ENCODE results near the gene MBD5. TPM values are rescaled to one million over a fixed set of nuclear protein-coding genes. Genes with fewer than 3 reads are reported as not detected.

MBD5 gene
- polyA plus RNA-seq, 1 donor (not counting 4 experiments of a cell fraction or from before 2014, with no cell fraction given): 20.1 TPM

GRCh38 chr2:148410899-148411298 lies 390.0 kb downstream of the MBD5 start:
- Histone ChIP-seq H3K4me3 (ENCODE audit: control insufficient read depth in 2 of 3, extremely low read depth in 1 of 3, insufficient read depth in 2 of 3, low read depth in 1 of 3, low read length in 3 of 3) (no peak overlapping the region), H3K27ac (ENCODE audit: control insufficient read depth, insufficient read depth, low read length) (no peak overlapping the region), H3K4me1 (ENCODE audit: control insufficient read depth, extremely low read depth, insufficient read depth, low read length) (no peaks in the 10 kb centered on the region), H3K9me1 (ENCODE audit: control insufficient read depth, extremely low read depth, insufficient read depth, low read length) (no peaks in the 10 kb centered on the region), H4K20me1 (ENCODE audit: control insufficient read depth, extremely low read depth, insufficient read depth, low read length) (no peaks in the 10 kb centered on the region), H2AFZ (ENCODE audit: control insufficient read depth, low read length) (no peak overlapping the region), H3K9ac (ENCODE audit: control insufficient read depth, extremely low read depth, insufficient read depth, low read length) (no peak overlapping the region), H3K36me3 (ENCODE audit: control insufficient read depth in 2 of 2, extremely low read depth in 1 of 2, insufficient read depth in 2 of 2, low read length in 2 of 2) (no peaks in the 10 kb centered on the region), H3K79me2 (ENCODE audit: control insufficient read depth, insufficient read depth, low read length) (no peaks in the 10 kb centered on the region), H3K9me3 (ENCODE audit: control insufficient read depth, low read depth, low read length) (no peaks in the 10 kb centered on the region), H3K4me2 (ENCODE audit: control insufficient read depth, extremely low read depth, insufficient read depth, low read depth, low read length) (no peak overlapping the region), H3K27me3 (ENCODE audit: control insufficient read depth, extremely low read depth, insufficient read depth, low read length) (no peaks in the 10 kb centered on the region)
- dilution Hi-C loops (cut with MboI; ENCODE audit: extremely low pct_ligation_motif_present, low sequenced_read_pairs): no loop called here
- DNase-seq (ENCODE audit: low read depth, low spot score) (no peak), FAIRE-seq (no peak)
- TF ChIP-seq, protein P1, sequence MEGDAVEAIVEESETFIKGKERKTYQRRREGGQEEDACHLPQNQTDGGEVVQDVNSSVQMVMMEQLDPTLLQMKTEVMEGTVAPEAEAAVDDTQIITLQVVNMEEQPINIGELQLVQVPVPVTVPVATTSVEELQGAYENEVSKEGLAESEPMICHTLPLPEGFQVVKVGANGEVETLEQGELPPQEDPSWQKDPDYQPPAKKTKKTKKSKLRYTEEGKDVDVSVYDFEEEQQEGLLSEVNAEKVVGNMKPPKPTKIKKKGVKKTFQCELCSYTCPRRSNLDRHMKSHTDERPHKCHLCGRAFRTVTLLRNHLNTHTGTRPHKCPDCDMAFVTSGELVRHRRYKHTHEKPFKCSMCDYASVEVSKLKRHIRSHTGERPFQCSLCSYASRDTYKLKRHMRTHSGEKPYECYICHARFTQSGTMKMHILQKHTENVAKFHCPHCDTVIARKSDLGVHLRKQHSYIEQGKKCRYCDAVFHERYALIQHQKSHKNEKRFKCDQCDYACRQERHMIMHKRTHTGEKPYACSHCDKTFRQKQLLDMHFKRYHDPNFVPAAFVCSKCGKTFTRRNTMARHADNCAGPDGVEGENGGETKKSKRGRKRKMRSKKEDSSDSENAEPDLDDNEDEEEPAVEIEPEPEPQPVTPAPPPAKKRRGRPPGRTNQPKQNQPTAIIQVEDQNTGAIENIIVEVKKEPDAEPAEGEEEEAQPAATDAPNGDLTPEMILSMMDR (optimal IDR thresholded peaks at IDR 0.05 in 1 of 3, IDR thresholded peaks at IDR 0.05 in 1 of 3, conservative IDR thresholded peaks at IDR 0.05 in 1 of 3; ENCODE audit: extremely low read depth in 1 of 3, insufficient read depth in 2 of 3, low read length in 3 of 3): no peak
- TF ChIP-seq EZH2 (IDR thresholded peaks at IDR 0.05; ENCODE audit: low read length): no peak

DNA sequence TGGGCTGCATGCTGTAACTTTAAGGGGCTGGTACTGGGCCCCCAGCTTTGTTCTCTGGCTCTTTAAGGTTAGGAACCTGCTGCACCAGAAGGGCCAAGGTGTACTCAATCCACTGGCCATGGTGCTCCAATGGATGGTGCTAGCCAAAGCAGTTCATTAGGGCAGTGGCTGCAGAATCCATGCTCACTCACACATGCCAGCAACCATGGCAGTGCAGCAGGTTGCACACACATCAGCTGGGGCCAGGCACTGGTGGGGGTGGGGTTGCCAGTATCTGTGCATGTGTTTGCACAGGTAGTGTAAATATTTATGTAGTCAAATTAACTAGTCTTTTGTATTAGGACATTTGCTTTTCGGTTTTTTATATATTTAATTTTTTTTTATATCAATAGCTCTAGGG lies 395.4 kb downstream of the MBD5 start:
- Histone ChIP-seq H3K79me2 (ENCODE audit: control insufficient read depth, insufficient read depth, low read length) (no peaks in the 10 kb centered on the region), H3K4me1 (ENCODE audit: control insufficient read depth, extremely low read depth, insufficient read depth, low read length) (no peaks in the 10 kb centered on the region), H3K27ac (ENCODE audit: control insufficient read depth, insufficient read depth, low read length) (no peak overlapping the region), H3K9me3 (ENCODE audit: control insufficient read depth, low read depth, low read length) (no peaks in the 10 kb centered on the region), H3K4me3 (ENCODE audit: control insufficient read depth in 2 of 3, extremely low read depth in 1 of 3, insufficient read depth in 2 of 3, low read depth in 1 of 3, low read length in 3 of 3) (no peak overlapping the region), H3K4me2 (ENCODE audit: control insufficient read depth, extremely low read depth, insufficient read depth, low read depth, low read length) (no peak overlapping the region), H3K27me3 (ENCODE audit: control insufficient read depth, extremely low read depth, insufficient read depth, low read length) (no peaks in the 10 kb centered on the region), H3K9me1 (ENCODE audit: control insufficient read depth, extremely low read depth, insufficient read depth, low read length) (no peaks in the 10 kb centered on the region), H2AFZ (ENCODE audit: control insufficient read depth, low read length) (no peak overlapping the region), H3K36me3 (ENCODE audit: control insufficient read depth in 2 of 2, extremely low read depth in 1 of 2, insufficient read depth in 2 of 2, low read length in 2 of 2) (no peaks in the 10 kb centered on the region), H4K20me1 (ENCODE audit: control insufficient read depth, extremely low read depth, insufficient read depth, low read length) (no peaks in the 10 kb centered on the region), H3K9ac (ENCODE audit: control insufficient read depth, extremely low read depth, insufficient read depth, low read length) (no peak overlapping the region)
- TF ChIP-seq EZH2 (IDR thresholded peaks at IDR 0.05; ENCODE audit: low read length): no peak
- TF ChIP-seq, protein P1 (optimal IDR thresholded peaks at IDR 0.05 in 1 of 3, IDR thresholded peaks at IDR 0.05 in 1 of 3, conservative IDR thresholded peaks at IDR 0.05 in 1 of 3; ENCODE audit: extremely low read depth in 1 of 3, insufficient read depth in 2 of 3, low read length in 3 of 3): no peak
- DNase-seq (ENCODE audit: low read depth, low spot score) (no peak), FAIRE-seq (no peak)
- dilution Hi-C loops (cut with MboI; ENCODE audit: extremely low pct_ligation_motif_present, low sequenced_read_pairs): no loop called here
